GM06990 (cell line): ENCODE results near the gene TMEM240.

Experiments
- DNase-seq: peaks from one replicate; pipeline ENCODE4 v3.0.0-alpha.2; 2011; ENCODE audit not compliant: insufficient read length; ENCODE audit errors: extremely low read depth
- H3K27me3 ChIP-seq: replicated peaks from 2 replicates; pipeline ENCODE4 v1.6.0; 2011; ENCODE audit warnings: low read length; ENCODE audit not compliant: control insufficient read depth, insufficient read depth
- H3K36me3 ChIP-seq: 2 replicates; pipeline ENCODE4 v1.5.1; 2011; ENCODE audit warnings: low read length; ENCODE audit not compliant: control insufficient read depth, insufficient read depth
- H3K4me3 ChIP-seq: replicated peaks from 2 replicates; pipeline ENCODE4 v1.5.1; 2011; ENCODE audit warnings: low read depth, mild to moderate bottlenecking, control low read depth, low read length
- CTCF ChIP-seq: IDR thresholded peaks from 2 replicates; pipeline ENCODE4 v1.5.1; 2011; ENCODE audit warnings: low read length, control low read depth, mild to moderate bottlenecking, inconsistent platforms; ENCODE audit not compliant: insufficient read depth, poor library complexity, severe bottlenecking

The TMEM240 gene

DNA sequence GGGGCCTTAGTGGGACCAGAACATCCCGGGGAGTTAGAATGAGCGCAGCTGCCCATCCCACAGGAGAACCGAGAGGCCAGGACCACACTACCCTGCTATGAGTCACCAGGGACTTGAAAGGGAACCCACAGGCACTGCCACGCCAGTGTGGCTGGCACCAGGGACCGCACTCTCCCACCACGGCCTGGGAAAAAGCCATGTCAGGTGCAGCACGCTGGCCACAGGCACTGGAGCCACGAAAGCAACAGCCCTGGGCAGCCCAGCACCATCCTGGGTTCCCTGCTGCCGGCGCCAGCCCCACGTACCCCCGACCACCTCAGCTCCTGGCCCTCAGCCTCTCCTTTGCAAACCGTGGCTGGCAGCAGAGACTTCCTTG lies 14.1 kb upstream of the TMEM240 start:
- no peak for DNase-seq
- H3K27me3 ChIP-seq, result no peaks in the 10 kb centered on the region
- peaks cover 2% of the 10 kb centered on the region for H3K36me3 ChIP-seq
- no peak overlapping the region for H3K4me3 ChIP-seq
- TF ChIP-seq CTCF, result no peak

- peaks cover 2% of the 10 kb centered on the region for H3K36me3 ChIP-seq
- no peaks in the 10 kb centered on the region for H3K27me3 ChIP-seq
- no peak for TF ChIP-seq CTCF
- no peak for DNase-seq
- H3K4me3 ChIP-seq, result no peak overlapping the region
Measured at GRCh38 chr1:1553821-1554494, 13.5 kb upstream of the TMEM240 start.

GRCh38 chr1:1552263-1552639 lies 11.8 kb upstream of the TMEM240 start:
- no peak for TF ChIP-seq CTCF
- no peak for DNase-seq
- H3K36me3 ChIP-seq, result peaks cover 5% of the 10 kb centered on the region
- no peak overlapping the region for H3K4me3 ChIP-seq
- no peaks in the 10 kb centered on the region for H3K27me3 ChIP-seq

- no peak overlapping the region for H3K4me3 ChIP-seq
- peaks cover 5% of the 10 kb centered on the region for H3K36me3 ChIP-seq
- no peaks in the 10 kb centered on the region for H3K27me3 ChIP-seq
- no peak for DNase-seq
- TF ChIP-seq CTCF, result no peak
Measured at GRCh38 chr1:1551524-1552262, 11.3 kb upstream of the TMEM240 start.

GRCh38 chr1:1550591-1551432 lies 10.4 kb upstream of the TMEM240 start:
- no peak overlapping the region for H3K4me3 ChIP-seq
- peak; percentile 3 for TF ChIP-seq CTCF
- peaks cover 5% of the 10 kb centered on the region for H3K36me3 ChIP-seq
- H3K27me3 ChIP-seq, result no peaks in the 10 kb centered on the region
- no peak for DNase-seq
